ENCODE measurements around the gene RAD18. TPM values are rescaled to one million over a fixed set of nuclear protein-coding genes. Genes with fewer than 3 reads are reported as not detected.

Gene RAD18
- total RNA-seq, 1 experiment from 2014 or later, result 42.5 TPM

GRCh38 chr3:8992854-8993253 is 29.6 kb upstream of the RAD18 start:
- Histone ChIP-seq H3K27ac (ENCODE audit: low read depth, low read length, poor library complexity, severe bottlenecking) (no peak overlapping the region), H3K4me1 (ENCODE audit: insufficient read depth, low read length, poor library complexity, severe bottlenecking) (no peaks in the 10 kb centered on the region), H3K27me3 (replicated peaks; ENCODE audit: insufficient read depth, low read depth, low read length, poor library complexity) (no peaks in the 10 kb centered on the region), H3K9me3 (ENCODE audit: low read depth, low read length, poor library complexity, severe bottlenecking) (no peaks in the 10 kb centered on the region), H3K36me3 (ENCODE audit: insufficient read depth, low read length, poor library complexity, severe bottlenecking) (no peaks in the 10 kb centered on the region), H3K4me3 (ENCODE audit: low read depth, low read length, poor library complexity, severe bottlenecking) (no peak overlapping the region)
- no TSS peak for BruUV-seq (replicated peaks)
- TF ChIP-seq EZH2 (IDR thresholded peaks at IDR 0.05; ENCODE audit: borderline replicate concordance, low read depth, low read length, poor library complexity, severe bottlenecking) (no peak), CTCF (conservative IDR thresholded peaks at IDR 0.05; ENCODE audit: low read depth, low read length) (no peak)
- POLR2A ChIA-PET (ENCODE audit: low non-redundant PET), result no interaction called here
- no peak for DNase-seq (ENCODE audit: low spot score)
- intact Hi-C loops (cut with micrococcal nuclease; ENCODE audit: unreplicated experiment), result no loop called here
- CTCF ChIA-PET, result no interaction called here

- no TSS peak for BruUV-seq (replicated peaks)
These were observed 28.9 kb upstream of the RAD18 start for GRCh38 chr3:8992199-8992598.

GRCh38 chr3:8990266-8991215 is 27.3 kb upstream of the RAD18 start:
- H3K36me3 ChIP-seq (ENCODE audit: insufficient read depth, low read length, poor library complexity, severe bottlenecking), result no peaks in the 10 kb centered on the region
- DNase-seq (ENCODE audit: low spot score), result no peak
- BruUV-seq (replicated peaks), result no TSS peak
- no peaks in the 10 kb centered on the region for H3K4me1 ChIP-seq (ENCODE audit: insufficient read depth, low read length, poor library complexity, severe bottlenecking)
- H3K9me3 ChIP-seq (ENCODE audit: low read depth, low read length, poor library complexity, severe bottlenecking), result no peaks in the 10 kb centered on the region
- TF ChIP-seq CTCF (conservative IDR thresholded peaks at IDR 0.05; ENCODE audit: low read depth, low read length) (no peak), EZH2 (IDR thresholded peaks at IDR 0.05; ENCODE audit: borderline replicate concordance, low read depth, low read length, poor library complexity, severe bottlenecking) (no peak)
- ChIA-PET CTCF (no interaction called here), POLR2A (ENCODE audit: low non-redundant PET) (no interaction called here)
- H3K27ac ChIP-seq (ENCODE audit: low read depth, low read length, poor library complexity, severe bottlenecking), result no peak overlapping the region
- H3K4me3 ChIP-seq (ENCODE audit: low read depth, low read length, poor library complexity, severe bottlenecking), result no peak overlapping the region
- intact Hi-C loops (cut with micrococcal nuclease; ENCODE audit: unreplicated experiment), result no loop called here
- no peaks in the 10 kb centered on the region for H3K27me3 ChIP-seq (replicated peaks; ENCODE audit: insufficient read depth, low read depth, low read length, poor library complexity)

More at GRCh38 chr3:8992199-8992598, 28.9 kb upstream of the RAD18 start:
- DNase-seq (ENCODE audit: low spot score), result no peak
- POLR2A ChIA-PET (ENCODE audit: low non-redundant PET), result no interaction called here
- no peaks in the 10 kb centered on the region for H3K4me1 ChIP-seq (ENCODE audit: insufficient read depth, low read length, poor library complexity, severe bottlenecking)
- no peaks in the 10 kb centered on the region for H3K9me3 ChIP-seq (ENCODE audit: low read depth, low read length, poor library complexity, severe bottlenecking)
- TF ChIP-seq EZH2 (IDR thresholded peaks at IDR 0.05; ENCODE audit: borderline replicate concordance, low read depth, low read length, poor library complexity, severe bottlenecking), result no peak
- TF ChIP-seq CTCF (conservative IDR thresholded peaks at IDR 0.05; ENCODE audit: low read depth, low read length), result no peak
- H3K36me3 ChIP-seq (ENCODE audit: insufficient read depth, low read length, poor library complexity, severe bottlenecking), result no peaks in the 10 kb centered on the region
- H3K4me3 ChIP-seq (ENCODE audit: low read depth, low read length, poor library complexity, severe bottlenecking), result no peak overlapping the region
- H3K27me3 ChIP-seq (replicated peaks; ENCODE audit: insufficient read depth, low read depth, low read length, poor library complexity), result no peaks in the 10 kb centered on the region
- no peak overlapping the region for H3K27ac ChIP-seq (ENCODE audit: low read depth, low read length, poor library complexity, severe bottlenecking)
- CTCF ChIA-PET, result no interaction called here
- intact Hi-C loops (cut with micrococcal nuclease; ENCODE audit: unreplicated experiment), result no loop called here
